Measurements from ENCODE around the gene METRNL. TPM values are rescaled to one million over a fixed set of nuclear protein-coding genes. Genes with fewer than 3 reads are reported as not detected.

Gene METRNL
- total and polyA plus RNA-seq, 4 donors, result 0.67 to 9.0 (median 8.6) TPM

DNA sequence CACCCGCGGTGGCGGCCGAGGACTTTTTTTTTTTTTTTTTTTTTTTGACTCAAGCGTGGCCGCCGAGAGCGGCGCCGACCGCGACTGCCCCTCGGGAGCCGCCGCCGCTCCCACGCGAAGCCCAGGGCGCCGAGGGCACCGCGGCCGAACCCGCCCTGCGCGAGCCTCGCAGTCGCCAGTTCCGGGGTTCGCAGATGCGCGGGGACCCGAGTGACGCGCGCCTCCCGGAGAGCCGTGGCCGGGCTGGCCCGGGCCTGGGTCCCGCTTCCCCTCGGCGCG is 1.1 kb downstream of the METRNL start (continued):
- TF ChIP-seq, protein P1, sequence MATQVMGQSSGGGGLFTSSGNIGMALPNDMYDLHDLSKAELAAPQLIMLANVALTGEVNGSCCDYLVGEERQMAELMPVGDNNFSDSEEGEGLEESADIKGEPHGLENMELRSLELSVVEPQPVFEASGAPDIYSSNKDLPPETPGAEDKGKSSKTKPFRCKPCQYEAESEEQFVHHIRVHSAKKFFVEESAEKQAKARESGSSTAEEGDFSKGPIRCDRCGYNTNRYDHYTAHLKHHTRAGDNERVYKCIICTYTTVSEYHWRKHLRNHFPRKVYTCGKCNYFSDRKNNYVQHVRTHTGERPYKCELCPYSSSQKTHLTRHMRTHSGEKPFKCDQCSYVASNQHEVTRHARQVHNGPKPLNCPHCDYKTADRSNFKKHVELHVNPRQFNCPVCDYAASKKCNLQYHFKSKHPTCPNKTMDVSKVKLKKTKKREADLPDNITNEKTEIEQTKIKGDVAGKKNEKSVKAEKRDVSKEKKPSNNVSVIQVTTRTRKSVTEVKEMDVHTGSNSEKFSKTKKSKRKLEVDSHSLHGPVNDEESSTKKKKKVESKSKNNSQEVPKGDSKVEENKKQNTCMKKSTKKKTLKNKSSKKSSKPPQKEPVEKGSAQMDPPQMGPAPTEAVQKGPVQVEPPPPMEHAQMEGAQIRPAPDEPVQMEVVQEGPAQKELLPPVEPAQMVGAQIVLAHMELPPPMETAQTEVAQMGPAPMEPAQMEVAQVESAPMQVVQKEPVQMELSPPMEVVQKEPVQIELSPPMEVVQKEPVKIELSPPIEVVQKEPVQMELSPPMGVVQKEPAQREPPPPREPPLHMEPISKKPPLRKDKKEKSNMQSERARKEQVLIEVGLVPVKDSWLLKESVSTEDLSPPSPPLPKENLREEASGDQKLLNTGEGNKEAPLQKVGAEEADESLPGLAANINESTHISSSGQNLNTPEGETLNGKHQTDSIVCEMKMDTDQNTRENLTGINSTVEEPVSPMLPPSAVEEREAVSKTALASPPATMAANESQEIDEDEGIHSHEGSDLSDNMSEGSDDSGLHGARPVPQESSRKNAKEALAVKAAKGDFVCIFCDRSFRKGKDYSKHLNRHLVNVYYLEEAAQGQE (IDR thresholded peaks at IDR 0.05), result no peak

DNA sequence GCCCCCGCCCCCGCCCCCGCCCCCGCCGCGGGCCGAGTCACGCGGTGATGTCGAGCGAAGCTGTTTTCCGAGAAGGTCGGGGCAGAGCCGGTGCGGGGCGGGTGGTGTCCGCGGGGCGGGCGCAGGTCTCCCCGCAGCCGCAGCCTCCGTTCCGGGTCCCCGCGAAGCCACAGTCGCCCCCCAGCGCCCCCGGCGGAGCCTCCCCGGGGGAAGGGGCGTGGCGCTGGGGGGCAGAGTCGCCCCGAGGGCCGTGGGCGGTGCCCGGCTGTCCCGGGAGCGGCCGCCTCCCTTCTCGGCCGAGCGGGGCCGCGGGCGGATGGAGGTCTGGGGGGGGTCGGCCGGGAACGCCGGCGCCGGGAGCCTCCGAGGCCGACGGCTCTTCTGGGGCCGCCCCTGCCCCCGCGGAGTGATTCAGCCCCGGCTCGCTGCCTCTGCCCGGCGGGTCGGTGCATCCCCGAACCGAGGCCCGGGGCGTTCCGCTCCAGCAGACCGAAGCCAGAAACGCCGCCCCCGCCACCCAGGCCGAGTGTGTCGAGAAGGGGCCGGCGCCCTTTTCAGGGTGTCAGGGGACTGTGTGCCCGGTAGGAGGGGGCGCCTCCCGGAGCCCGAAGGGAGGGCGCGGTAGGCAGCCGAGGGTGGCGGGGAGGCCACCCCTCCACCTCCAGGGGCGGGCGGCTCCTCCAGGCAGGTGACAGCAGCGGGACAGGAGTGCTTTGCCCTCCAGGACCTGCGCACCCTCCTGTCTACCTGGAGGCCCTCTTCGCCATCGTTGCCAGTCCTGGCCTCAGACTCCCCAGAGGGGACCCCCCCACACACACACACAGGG is 1.7 kb downstream of the METRNL start:
- WGBS, result 9% methylated on average over 91 of the region's 91 CpGs
- Histone ChIP-seq H3K9ac (ENCODE audit: low read depth in 1 of 2, low read length in 2 of 2) (no peak overlapping the region), H3K27ac (ENCODE audit: low read depth in 1 of 2, low read length in 2 of 2) (peak overlapping the region in 1 of 2 donors; percentile 32), H3K36me3 (ENCODE audit: control insufficient read depth in 4 of 4, insufficient read depth in 3 of 4, low read depth in 1 of 4, low read length in 3 of 4) (no peaks in the 10 kb centered on the region), H3K4me1 (ENCODE audit: control insufficient read depth in 4 of 4, insufficient read depth in 4 of 4, low read length in 3 of 4) (peaks cover 0 to 19% (median 8%) of the 10 kb centered on the region in 4 donors), H3K9me3 (ENCODE audit: control insufficient read depth in 4 of 4, low read length in 3 of 4) (no peaks in the 10 kb centered on the region), H3K4me3 (ENCODE audit: low read depth in 1 of 3, low read length in 3 of 3) (peak overlapping the region; percentile 24 to 68 (median 26)), H3K27me3 (ENCODE audit: control insufficient read depth in 4 of 4, insufficient read depth in 4 of 4, low read length in 3 of 4) (peaks cover 0 to 3% (median 0%) of the 10 kb centered on the region in 4 donors)
- TF ChIP-seq, protein P2, sequence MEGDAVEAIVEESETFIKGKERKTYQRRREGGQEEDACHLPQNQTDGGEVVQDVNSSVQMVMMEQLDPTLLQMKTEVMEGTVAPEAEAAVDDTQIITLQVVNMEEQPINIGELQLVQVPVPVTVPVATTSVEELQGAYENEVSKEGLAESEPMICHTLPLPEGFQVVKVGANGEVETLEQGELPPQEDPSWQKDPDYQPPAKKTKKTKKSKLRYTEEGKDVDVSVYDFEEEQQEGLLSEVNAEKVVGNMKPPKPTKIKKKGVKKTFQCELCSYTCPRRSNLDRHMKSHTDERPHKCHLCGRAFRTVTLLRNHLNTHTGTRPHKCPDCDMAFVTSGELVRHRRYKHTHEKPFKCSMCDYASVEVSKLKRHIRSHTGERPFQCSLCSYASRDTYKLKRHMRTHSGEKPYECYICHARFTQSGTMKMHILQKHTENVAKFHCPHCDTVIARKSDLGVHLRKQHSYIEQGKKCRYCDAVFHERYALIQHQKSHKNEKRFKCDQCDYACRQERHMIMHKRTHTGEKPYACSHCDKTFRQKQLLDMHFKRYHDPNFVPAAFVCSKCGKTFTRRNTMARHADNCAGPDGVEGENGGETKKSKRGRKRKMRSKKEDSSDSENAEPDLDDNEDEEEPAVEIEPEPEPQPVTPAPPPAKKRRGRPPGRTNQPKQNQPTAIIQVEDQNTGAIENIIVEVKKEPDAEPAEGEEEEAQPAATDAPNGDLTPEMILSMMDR (IDR thresholded peaks at IDR 0.05; ENCODE audit: low read depth, low read length, missing input control), result no peak
- no peak for DNase-seq (ENCODE audit: low spot score)

DNA sequence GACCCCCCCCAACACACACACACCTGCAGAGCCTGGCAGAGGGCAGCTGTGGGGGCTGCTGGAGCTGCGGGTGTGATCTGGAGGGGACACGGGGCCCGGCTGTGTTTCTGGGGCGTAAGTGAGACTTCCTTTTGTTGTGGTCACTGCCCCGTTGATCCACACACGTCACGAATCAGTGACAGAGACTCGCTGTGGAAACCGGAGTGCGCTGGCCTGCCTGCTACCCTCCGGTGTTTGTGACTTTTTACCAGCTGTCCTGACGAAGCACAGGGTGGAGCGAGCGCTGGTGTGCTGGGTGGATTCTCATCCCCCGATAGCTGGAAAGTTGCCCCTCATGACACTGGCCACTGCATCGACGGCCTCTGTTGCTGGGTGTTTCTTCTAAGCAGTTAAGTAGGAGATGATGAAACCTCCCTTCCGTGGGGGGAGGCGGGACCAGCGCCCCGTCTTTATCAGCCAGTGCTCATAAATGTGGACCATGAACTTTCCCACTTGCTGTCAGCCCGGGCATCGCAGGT is 2.3 kb downstream of the METRNL start:
- Histone ChIP-seq H3K4me3 (ENCODE audit: low read depth in 1 of 3, low read length in 3 of 3) (peak overlapping the region; percentile 24 to 68 (median 26)), H3K27me3 (ENCODE audit: control insufficient read depth in 4 of 4, insufficient read depth in 4 of 4, low read length in 3 of 4) (peaks cover 0 to 3% (median 0%) of the 10 kb centered on the region in 4 donors), H3K4me1 (ENCODE audit: control insufficient read depth in 4 of 4, insufficient read depth in 4 of 4, low read length in 3 of 4) (peaks cover 0 to 19% (median 8%) of the 10 kb centered on the region in 4 donors), H3K9ac (ENCODE audit: low read depth in 1 of 2, low read length in 2 of 2) (no peak overlapping the region), H3K9me3 (ENCODE audit: control insufficient read depth in 4 of 4, low read length in 3 of 4) (no peaks in the 10 kb centered on the region), H3K27ac (ENCODE audit: low read depth in 1 of 2, low read length in 2 of 2) (peak overlapping the region in 1 of 2 donors; percentile 32), H3K36me3 (ENCODE audit: control insufficient read depth in 4 of 4, insufficient read depth in 3 of 4, low read depth in 1 of 4, low read length in 3 of 4) (no peaks in the 10 kb centered on the region)
- WGBS, result 56% methylated on average over 23 of the region's 23 CpGs
- DNase-seq (ENCODE audit: low spot score), result no peak
- TF ChIP-seq HNF4G (IDR thresholded peaks at IDR 0.05), result no peak
- TF ChIP-seq FOXA2 (IDR thresholded peaks at IDR 0.05), result no peak
- no peak for TF ChIP-seq NR2F2 (IDR thresholded peaks at IDR 0.05)
- TF ChIP-seq, protein P1 (IDR thresholded peaks at IDR 0.05), result no peak
- TF ChIP-seq YY1 (IDR thresholded peaks at IDR 0.05), result no peak
